Fibroblast of villous mesenchyme (primary cell): ENCODE data around the gene WNK2. TPM values are rescaled to one million over a fixed set of nuclear protein-coding genes. Genes with fewer than 3 reads are reported as not detected.

ENCODE experiments used
- DNase-seq: peaks from one replicate; pipeline ENCODE4 v3.0.0-alpha.2; 2010; ENCODE audit warnings: low read depth
- H3K4me3 ChIP-seq: 2 replicates; pipeline ENCODE4 v1.5.1; 2011; ENCODE audit warnings: low read depth, mild to moderate bottlenecking, low read length
- CTCF ChIP-seq: IDR thresholded peaks from 2 replicates; pipeline ENCODE4 v1.5.1; 2012; ENCODE audit warnings: low read depth, mild to moderate bottlenecking, low read length; ENCODE audit not compliant: insufficient read depth
- total RNA-seq: library from RNA; depleted of rRNA; stranded (reverse); fragments of >200 nt; gene quantifications from 2 replicates; pipeline ENCODE4 v1.2.3, GENCODE V29; 2012

Gene WNK2
- total RNA-seq, 1 donor, result not detected

DNA sequence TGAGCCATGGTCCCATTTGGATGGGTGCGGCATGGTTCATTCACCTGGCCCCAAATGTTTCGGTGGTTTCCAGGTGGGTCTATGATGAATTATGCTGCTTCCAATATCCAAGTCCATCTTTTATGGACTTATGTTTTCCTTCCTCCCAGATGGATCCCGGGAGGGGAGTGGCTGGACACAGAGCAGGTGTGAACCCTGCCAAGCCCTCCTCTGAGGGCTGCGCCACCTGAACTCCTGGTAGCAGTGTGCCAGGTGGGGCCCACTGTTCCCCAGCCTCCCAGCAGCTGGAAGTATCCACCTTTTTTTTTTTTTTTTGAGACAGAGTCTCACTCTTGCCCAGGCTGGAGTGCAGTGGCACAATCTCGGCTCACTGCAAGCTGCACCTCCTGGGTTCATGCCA, 42.9 kb downstream of the WNK2 start:
- no peak for DNase-seq
- no peak overlapping the region for H3K4me3 ChIP-seq
- TF ChIP-seq CTCF, result no peak

DNA sequence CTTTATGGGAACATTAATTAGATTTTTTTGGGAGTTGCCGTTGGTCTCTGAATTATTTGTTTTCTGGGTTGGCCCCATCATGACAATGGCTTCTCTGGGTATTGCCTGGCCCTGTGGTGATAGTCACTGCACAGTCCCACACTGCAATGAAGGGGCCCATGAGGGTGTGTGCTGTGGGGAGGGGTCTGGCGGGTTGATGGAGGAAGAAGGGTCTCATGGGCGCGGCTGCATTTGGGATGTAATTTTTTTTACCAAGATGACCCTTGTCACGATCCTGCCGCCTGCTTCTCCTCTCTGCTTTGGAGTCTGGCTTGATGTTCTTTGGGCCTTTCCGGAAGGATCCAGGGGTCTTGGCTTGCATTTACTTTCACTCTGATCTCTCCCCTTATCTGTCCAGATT, 44.1 kb downstream of the WNK2 start:
- TF ChIP-seq CTCF, result no peak
- no peak for DNase-seq

DNA sequence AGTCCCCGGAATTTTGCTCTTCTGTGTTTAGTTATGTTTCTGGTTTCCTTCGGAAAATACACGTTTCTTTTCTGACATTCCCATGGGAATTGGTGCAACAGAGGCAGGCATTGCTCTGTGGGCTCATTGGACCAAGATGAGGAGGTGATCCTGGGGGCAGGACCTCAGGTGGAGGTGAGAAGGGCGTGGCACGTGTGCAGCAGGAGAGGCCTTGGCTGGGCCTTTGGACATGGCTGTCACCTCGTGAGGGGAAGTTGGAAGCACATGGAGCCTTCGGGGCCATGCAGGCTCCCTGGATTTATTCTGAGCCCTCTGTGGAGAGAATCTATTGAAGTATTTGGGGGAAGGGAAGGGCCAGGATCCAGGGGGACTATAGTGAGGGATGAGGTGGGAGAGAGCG, 44.5 kb downstream of the WNK2 start:
- DNase-seq, result no peak
- TF ChIP-seq CTCF, result no peak
- H3K4me3 ChIP-seq, result no peak overlapping the region

More for the DNA sequence above, 44.1 kb downstream of the WNK2 start:
- no peak overlapping the region for H3K4me3 ChIP-seq

GRCh38 chr9:93229636-93230035, 45.7 kb downstream of the WNK2 start:
- H3K4me3 ChIP-seq, result no peak overlapping the region
- TF ChIP-seq CTCF, result no peak
- DNase-seq, result no peak

GRCh38 chr9:93230185-93230584, 46.2 kb downstream of the WNK2 start:
- no peak for TF ChIP-seq CTCF
- DNase-seq, result no peak
- no peak overlapping the region for H3K4me3 ChIP-seq

GRCh38 chr9:93230601-93231000, 46.7 kb downstream of the WNK2 start:
- H3K4me3 ChIP-seq, result no peak overlapping the region
- no peak for DNase-seq
- no peak for TF ChIP-seq CTCF

DNA sequence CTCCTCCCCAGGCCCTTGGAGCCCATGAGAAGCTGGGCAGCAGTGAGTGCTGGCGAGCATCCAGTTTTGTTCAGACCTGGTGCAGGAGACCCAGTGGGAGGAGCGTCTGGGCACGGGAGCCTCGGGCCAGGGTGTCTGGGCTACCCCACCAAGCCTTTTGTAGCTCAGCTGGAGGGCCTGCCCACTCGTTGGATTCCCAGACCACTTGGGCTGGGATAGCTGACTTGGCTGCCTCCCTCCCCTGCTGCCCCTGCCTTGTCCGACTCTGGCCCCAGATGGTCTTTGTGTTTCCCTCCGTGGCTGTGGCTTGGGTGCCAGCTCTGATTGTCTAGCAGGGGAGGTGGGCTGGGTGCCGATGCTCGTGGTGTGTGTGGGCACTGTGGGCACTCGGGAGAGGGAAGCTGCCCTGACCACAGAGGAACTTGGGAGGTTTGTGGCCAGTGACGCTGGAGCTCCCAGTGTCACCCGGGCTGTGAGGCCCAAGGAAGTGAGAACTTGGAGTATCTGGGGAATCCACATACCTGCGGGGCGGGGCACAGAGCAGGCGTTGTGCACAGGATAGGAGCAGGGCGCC, 47.3 kb downstream of the WNK2 start:
- no peak overlapping the region for H3K4me3 ChIP-seq
- DNase-seq, result no peak
- TF ChIP-seq CTCF, result no peak
